HEK293 (cell line): ENCODE results near the gene ERICH6B.

Source experiments
- CTCF ChIA-PET: fragments of 350-600 bp; formaldehyde crosslinking; extraction: SDS; loops from one replicate; lab custom pipeline; 2021; ENCODE audit warnings: antibody characterized with exemption; lab: Yijun Ruan, JAX
- POLR2A ChIA-PET: fragments of 300-600 bp; formaldehyde crosslinking; extraction: SDS; loops from one replicate; lab custom pipeline; 2020; ENCODE audit warnings: antibody characterized with exemption, inconsistent platforms; lab: Yijun Ruan, JAX
- H3K27ac ChIP-seq: fragments of 200-500 bp; sonication (Bioruptor generic); 2 replicates; pipeline ENCODE4 v1.5.1; 2014; ENCODE audit warnings: low read depth, low read length, control low read depth, inconsistent platforms; ENCODE audit errors: extremely low read depth
- H3K36me3 ChIP-seq, 2 experiments: fragments of 200-500 bp in 1 of 2; sonication (Bioruptor generic) in 1 of 2; 1 replicate in 1 of 2; 2 replicates in 1 of 2; pipeline ENCODE4 v1.5.1; 2014 to 2017; ENCODE audit warnings: inconsistent platforms in 2 of 2, low read length in 2 of 2; ENCODE audit not compliant: control insufficient read depth in 2 of 2, insufficient read depth in 1 of 2
- H3K4me1 ChIP-seq: fragments of 200-500 bp; sonication (Bioruptor generic); 2 replicates; pipeline ENCODE4 v1.5.1; 2014; ENCODE audit warnings: mild to moderate bottlenecking, low read length, inconsistent platforms; ENCODE audit not compliant: control insufficient read depth, insufficient read depth
- H3K4me3 ChIP-seq: 2 replicates; pipeline ENCODE4 v1.5.1; 2011; ENCODE audit warnings: low read depth, mild to moderate bottlenecking, control low read depth, low read length, moderate library complexity
- H3K9me3 ChIP-seq: fragments of 200-500 bp; sonication (Bioruptor generic); 2 replicates; pipeline ENCODE4 v1.5.1; 2014; ENCODE audit warnings: low read depth, low read length, inconsistent platforms; ENCODE audit not compliant: control insufficient read depth, insufficient read depth
- GLI4 ChIP-seq: fragments of 450-650 bp; formaldehyde crosslinking; IDR thresholded peaks from 2 replicates; pipeline ENCODE4 v1.5.1; 2016; ENCODE audit warnings: missing biosample characterization, missing genetic modification characterization
- GLIS1 ChIP-seq: fragments of 450-650 bp; formaldehyde crosslinking; IDR thresholded peaks from 2 replicates; pipeline ENCODE4 v1.5.1; 2016; ENCODE audit warnings: missing biosample characterization, missing genetic modification characterization
- PRDM1 ChIP-seq: fragments of 450-650 bp; formaldehyde crosslinking; IDR thresholded peaks from 2 replicates; pipeline ENCODE4; 2016; ENCODE audit warnings: missing biosample characterization, missing genetic modification characterization
- YY1 ChIP-seq: fragments of 450-650 bp; formaldehyde crosslinking; IDR thresholded peaks from 2 replicates; pipeline ENCODE4 v1.5.1; 2018; ENCODE audit warnings: missing biosample characterization, missing genetic modification characterization
- ZBTB17 ChIP-seq: fragments of 450-650 bp; formaldehyde crosslinking; IDR thresholded peaks from 2 replicates; pipeline ENCODE4 v1.5.1; 2016; ENCODE audit warnings: missing biosample characterization, missing genetic modification characterization
- ZBTB48 ChIP-seq: fragments of 450-650 bp; formaldehyde crosslinking; IDR thresholded peaks from 2 replicates; pipeline ENCODE4 v1.5.1; 2016; ENCODE audit warnings: missing biosample characterization, missing genetic modification characterization
- ZNF169 ChIP-seq: fragments of 450-650 bp; formaldehyde crosslinking; IDR thresholded peaks from 2 replicates; pipeline ENCODE4 v1.5.1; 2016; ENCODE audit warnings: missing biosample characterization, missing genetic modification characterization
- ZNF248 ChIP-seq: fragments of 450-650 bp; formaldehyde crosslinking; IDR thresholded peaks from 2 replicates; pipeline ENCODE4 v1.5.1; 2017; ENCODE audit warnings: missing biosample characterization, missing genetic modification characterization
- ZNF266 ChIP-seq: fragments of 450-650 bp; formaldehyde crosslinking; IDR thresholded peaks from 2 replicates; pipeline ENCODE4 v1.5.1; 2016; ENCODE audit warnings: missing biosample characterization, missing genetic modification characterization, low read depth
- ZNF280D ChIP-seq: fragments of 450-650 bp; formaldehyde crosslinking; IDR thresholded peaks from 2 replicates; pipeline ENCODE4 v1.5.1; 2016; ENCODE audit warnings: missing biosample characterization, missing genetic modification characterization
- ZNF362 ChIP-seq: fragments of 450-650 bp; formaldehyde crosslinking; IDR thresholded peaks from 2 replicates; pipeline ENCODE4 v1.5.1; 2016; ENCODE audit warnings: missing biosample characterization, missing genetic modification characterization
- ZNF398 ChIP-seq: fragments of 450-650 bp; formaldehyde crosslinking; IDR thresholded peaks from 2 replicates; pipeline ENCODE4 v1.5.1; 2017; ENCODE audit warnings: missing biosample characterization, missing genetic modification characterization
- ZNF404 ChIP-seq: fragments of 450-650 bp; formaldehyde crosslinking; IDR thresholded peaks from 2 replicates; pipeline ENCODE4 v1.5.1; 2017; ENCODE audit warnings: missing biosample characterization, missing genetic modification characterization
- ZNF529 ChIP-seq: fragments of 450-650 bp; formaldehyde crosslinking; IDR thresholded peaks from 2 replicates; pipeline ENCODE4 v1.5.1; 2017; ENCODE audit warnings: missing genetic modification characterization, missing biosample characterization; ENCODE audit not compliant: insufficient replicate concordance
- ZNF571 ChIP-seq: fragments of 450-650 bp; formaldehyde crosslinking; IDR thresholded peaks from 2 replicates; pipeline ENCODE4 v1.5.0; 2017; ENCODE audit warnings: missing biosample characterization, missing genetic modification characterization
- ZNF704 ChIP-seq: fragments of 450-650 bp; formaldehyde crosslinking; IDR thresholded peaks from 2 replicates; pipeline ENCODE4 v1.5.1; 2016; ENCODE audit warnings: missing biosample characterization, missing genetic modification characterization
- ZNF76 ChIP-seq: fragments of 450-650 bp; formaldehyde crosslinking; IDR thresholded peaks from 2 replicates; pipeline ENCODE4; 2016; ENCODE audit warnings: low read depth, missing biosample characterization, missing genetic modification characterization, borderline replicate concordance
- ZSCAN23 ChIP-seq: fragments of 450-650 bp; formaldehyde crosslinking; IDR thresholded peaks from 2 replicates; pipeline ENCODE4 v1.5.1; 2016; ENCODE audit warnings: missing biosample characterization, missing genetic modification characterization
- ZSCAN4 ChIP-seq: fragments of 450-650 bp; formaldehyde crosslinking; IDR thresholded peaks from 2 replicates; pipeline ENCODE4 v1.5.1; 2017; ENCODE audit warnings: missing biosample characterization, missing genetic modification characterization

ERICH6B gene

GRCh38 chr13:45521297-45521696 is 94.2 kb downstream of the ERICH6B start:
- H3K9me3 ChIP-seq: no peaks in the 10 kb centered on the region
- H3K4me1 ChIP-seq: no peaks in the 10 kb centered on the region
- TF ChIP-seq ZSCAN4 (tag by site-specific recombination): peak; percentile 39; the same call in 1 of the 2 replicates
- no peak for TF ChIP-seq ZNF248 (tag by site-specific recombination)
- H3K27ac ChIP-seq: no peak overlapping the region
- H3K36me3 ChIP-seq: peaks cover 14 to 47% of the 10 kb centered on the region in 2 experiments
- POLR2A ChIA-PET: no interaction called here
- H3K4me3 ChIP-seq: no peak overlapping the region
- CTCF ChIA-PET: interaction anchor here (0.6 to 1.7 kb wide), 6 partner anchors 9 to 286 kb away, joined by 3 to 5 read pairs (median 4); no protein-coding TSS in a partner anchor

- Histone ChIP-seq H3K4me1 (no peaks in the 10 kb centered on the region), H3K9me3 (no peaks in the 10 kb centered on the region), H3K36me3 (peaks cover 18 to 51% of the 10 kb centered on the region in 2 experiments), H3K27ac (no peak overlapping the region), H3K4me3 (no peak overlapping the region)
- POLR2A ChIA-PET: no interaction called here
- TF ChIP-seq ZNF704 (tag by site-specific recombination) (no peak), ZBTB17 (tag by site-specific recombination) (no peak), ZNF398 (tag by site-specific recombination) (no peak), ZNF571 (no peak), ZNF529 (tag by site-specific recombination) (no peak), ZNF404 (tag by site-specific recombination) (no peak)
- CTCF ChIA-PET: interaction anchor here (0.6 kb wide), 1 partner anchor 105 kb away, joined by 4 read pairs; no protein-coding TSS in a partner anchor
These were observed 96.0 kb downstream of the ERICH6B start for GRCh38 chr13:45519493-45519892.

- TF ChIP-seq ZNF76 (tag by site-specific recombination): no peak
- TF ChIP-seq ZNF266 (tag by site-specific recombination): no peak
- TF ChIP-seq ZNF362: no peak
- TF ChIP-seq GLIS1 (tag by site-specific recombination): no peak
- TF ChIP-seq PRDM1 (tag by site-specific recombination): no peak
- no peak for TF ChIP-seq YY1 (tag by site-specific recombination)
- TF ChIP-seq ZNF280D: no peak
- TF ChIP-seq ZNF169 (tag by site-specific recombination): no peak
- no peak for TF ChIP-seq ZSCAN23
- TF ChIP-seq GLI4: no peak
- no peak for TF ChIP-seq ZBTB48
- CTCF ChIA-PET: interaction anchor here (0.5 to 0.6 kb wide), 2 partner anchors 105 to 177 kb away, joined by 3 to 4 read pairs; no protein-coding TSS in a partner anchor
- POLR2A ChIA-PET: no interaction called here
- Histone ChIP-seq H3K4me3 (no peak overlapping the region), H3K4me1 (no peaks in the 10 kb centered on the region), H3K27ac (no peak overlapping the region), H3K9me3 (no peaks in the 10 kb centered on the region), H3K36me3 (peaks cover 19 to 44% of the 10 kb centered on the region in 2 experiments)
These were observed 96.9 kb downstream of the ERICH6B start for GRCh38 chr13:45518525-45519245.
